UCSD-AML1 (cell line): ENCODE data around the gene TMEM120A.

Experiments used
- DNase-seq: peaks from one replicate; lab custom pipeline; 2025; ENCODE audit not compliant: unreplicated experiment; lab: John Stamatoyannopoulos, UW

Gene TMEM120A

GRCh38 chr7:75960372-75960771 lies 34.0 kb downstream of the TMEM120A start:
- no peak for DNase-seq

GRCh38 chr7:75958802-75959543 lies 35.4 kb downstream of the TMEM120A start:
- DNase-seq = no peak

- DNase-seq = no peak
These were observed 37.2 kb downstream of the TMEM120A start for GRCh38 chr7:75957021-75957736.

- no peak for DNase-seq
These were observed 39.0 kb downstream of the TMEM120A start for GRCh38 chr7:75955331-75955955.

- no peak for DNase-seq
These were observed 40.5 kb downstream of the TMEM120A start for GRCh38 chr7:75953931-75954330.

GRCh38 chr7:75953431-75953830 lies 41.0 kb downstream of the TMEM120A start:
- no peak for DNase-seq

GRCh38 chr7:75951506-75951905 lies 42.9 kb downstream of the TMEM120A start:
- peak; percentile 14 for DNase-seq

- no peak for DNase-seq
These were observed 44.2 kb downstream of the TMEM120A start for GRCh38 chr7:75950111-75950681.

GRCh38 chr7:75948179-75948578 lies 46.2 kb downstream of the TMEM120A start:
- no peak for DNase-seq

GRCh38 chr7:75946207-75946855 lies 48.1 kb downstream of the TMEM120A start:
- no peak for DNase-seq

- no peak for DNase-seq
These were observed 48.9 kb downstream of the TMEM120A start for GRCh38 chr7:75945297-75946168.

- no peak for DNase-seq
These were observed 49.9 kb downstream of the TMEM120A start for GRCh38 chr7:75944507-75944906.

- no peak for DNase-seq
These were observed 50.5 kb downstream of the TMEM120A start for GRCh38 chr7:75943864-75944263.

GRCh38 chr7:75938921-75939320 lies 55.5 kb downstream of the TMEM120A start:
- no peak for DNase-seq

- DNase-seq = peak; percentile 13
These were observed 56.2 kb downstream of the TMEM120A start for GRCh38 chr7:75937958-75938786.
